SK-N-SH (cell line): ENCODE data around the gene RAPGEF1.

ENCODE experiments used
- EZH2phosphoT487 ChIP-seq: fragments of 200-600 bp; sonication (generic); IDR thresholded peaks from 2 replicates; pipeline ENCODE4 v1.6.1; 2017; ENCODE audit warnings: low read depth, mixed run types, mild to moderate bottlenecking, antibody characterized with exemption, moderate library complexity, borderline replicate concordance
- JUND ChIP-seq: IDR thresholded peaks from 2 replicates; pipeline ENCODE4 v1.4.0; 2012
- MAX ChIP-seq: IDR thresholded peaks from 2 replicates; pipeline ENCODE4 v1.4.0; 2012; ENCODE audit warnings: low read depth
- MEF2A ChIP-seq: IDR thresholded peaks from 2 replicates; pipeline ENCODE4 v1.4.0; 2012; ENCODE audit warnings: low read depth, borderline replicate concordance
- POLR2AphosphoS5 ChIP-seq: IDR thresholded peaks from 2 replicates; pipeline ENCODE4 v1.6.1; 2012; ENCODE audit warnings: low read depth, low read length
- RAD21 ChIP-seq: IDR thresholded peaks from 2 replicates; pipeline ENCODE4 v1.6.1; 2012; ENCODE audit warnings: mild to moderate bottlenecking, low read length
- REST ChIP-seq: IDR thresholded peaks from 2 replicates; pipeline ENCODE4 v1.6.1; 2012; ENCODE audit warnings: mild to moderate bottlenecking, low read depth, low read length, moderate library complexity
- RFX5 ChIP-seq: IDR thresholded peaks from 2 replicates; pipeline ENCODE4 v1.6.1; 2012; ENCODE audit warnings: mild to moderate bottlenecking, improper control_type of control experiment, low read length
- TAF1 ChIP-seq: IDR thresholded peaks from 2 replicates; pipeline ENCODE4 v1.6.1; 2012; ENCODE audit warnings: low read depth, mild to moderate bottlenecking, low read length, moderate library complexity, borderline replicate concordance
- TCF12 ChIP-seq: IDR thresholded peaks from 2 replicates; pipeline ENCODE4 v1.4.0; 2012
- YY1 ChIP-seq: IDR thresholded peaks from 2 replicates; pipeline ENCODE4 v1.4.0; 2012; ENCODE audit warnings: low read depth, mild to moderate bottlenecking
- TF ChIP-seq, protein P1 (sequence below): fragments of 200-600 bp; sonication (generic); IDR thresholded peaks from 2 replicates; pipeline ENCODE4 v1.6.1; 2017; ENCODE audit warnings: antibody characterized with exemption, mild to moderate bottlenecking, moderate library complexity
- TF ChIP-seq, protein P2 (sequence below): IDR thresholded peaks from 2 replicates; pipeline ENCODE4 v1.4.0; 2012; ENCODE audit warnings: low read depth, borderline replicate concordance
- TF ChIP-seq, protein P3 (sequence below): IDR thresholded peaks from 2 replicates; pipeline ENCODE4; 2012

DNA sequence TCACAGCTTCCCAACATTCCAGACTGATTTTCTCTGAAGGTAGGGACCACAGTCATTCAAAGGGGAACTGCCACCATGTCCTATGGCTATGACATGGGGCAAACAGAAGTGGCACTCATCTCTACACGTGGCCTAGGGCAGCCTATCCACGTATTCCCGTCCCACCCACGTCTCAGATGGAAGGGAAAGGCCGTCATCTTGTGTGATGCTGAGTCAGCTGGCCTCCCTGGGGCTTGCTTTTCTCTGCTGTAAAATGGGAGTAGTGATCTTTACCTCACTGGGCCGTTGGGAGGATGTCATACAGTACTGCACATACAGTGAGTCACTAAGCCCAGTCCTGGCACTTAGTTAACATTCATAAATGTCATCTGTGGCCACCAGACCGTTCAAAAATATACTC is 72.3 kb downstream of the RAPGEF1 start:
- TF ChIP-seq EZH2phosphoT487 (no peak), POLR2AphosphoS5 (no peak), TCF12 (no peak), MAX (no peak), TAF1 (no peak), MEF2A (no peak), RAD21 (no peak), YY1 (no peak), RFX5 (no peak), REST (no peak), JUND (no peak)
- TF ChIP-seq, protein P1, sequence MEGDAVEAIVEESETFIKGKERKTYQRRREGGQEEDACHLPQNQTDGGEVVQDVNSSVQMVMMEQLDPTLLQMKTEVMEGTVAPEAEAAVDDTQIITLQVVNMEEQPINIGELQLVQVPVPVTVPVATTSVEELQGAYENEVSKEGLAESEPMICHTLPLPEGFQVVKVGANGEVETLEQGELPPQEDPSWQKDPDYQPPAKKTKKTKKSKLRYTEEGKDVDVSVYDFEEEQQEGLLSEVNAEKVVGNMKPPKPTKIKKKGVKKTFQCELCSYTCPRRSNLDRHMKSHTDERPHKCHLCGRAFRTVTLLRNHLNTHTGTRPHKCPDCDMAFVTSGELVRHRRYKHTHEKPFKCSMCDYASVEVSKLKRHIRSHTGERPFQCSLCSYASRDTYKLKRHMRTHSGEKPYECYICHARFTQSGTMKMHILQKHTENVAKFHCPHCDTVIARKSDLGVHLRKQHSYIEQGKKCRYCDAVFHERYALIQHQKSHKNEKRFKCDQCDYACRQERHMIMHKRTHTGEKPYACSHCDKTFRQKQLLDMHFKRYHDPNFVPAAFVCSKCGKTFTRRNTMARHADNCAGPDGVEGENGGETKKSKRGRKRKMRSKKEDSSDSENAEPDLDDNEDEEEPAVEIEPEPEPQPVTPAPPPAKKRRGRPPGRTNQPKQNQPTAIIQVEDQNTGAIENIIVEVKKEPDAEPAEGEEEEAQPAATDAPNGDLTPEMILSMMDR = no peak
- TF ChIP-seq, protein P2, sequence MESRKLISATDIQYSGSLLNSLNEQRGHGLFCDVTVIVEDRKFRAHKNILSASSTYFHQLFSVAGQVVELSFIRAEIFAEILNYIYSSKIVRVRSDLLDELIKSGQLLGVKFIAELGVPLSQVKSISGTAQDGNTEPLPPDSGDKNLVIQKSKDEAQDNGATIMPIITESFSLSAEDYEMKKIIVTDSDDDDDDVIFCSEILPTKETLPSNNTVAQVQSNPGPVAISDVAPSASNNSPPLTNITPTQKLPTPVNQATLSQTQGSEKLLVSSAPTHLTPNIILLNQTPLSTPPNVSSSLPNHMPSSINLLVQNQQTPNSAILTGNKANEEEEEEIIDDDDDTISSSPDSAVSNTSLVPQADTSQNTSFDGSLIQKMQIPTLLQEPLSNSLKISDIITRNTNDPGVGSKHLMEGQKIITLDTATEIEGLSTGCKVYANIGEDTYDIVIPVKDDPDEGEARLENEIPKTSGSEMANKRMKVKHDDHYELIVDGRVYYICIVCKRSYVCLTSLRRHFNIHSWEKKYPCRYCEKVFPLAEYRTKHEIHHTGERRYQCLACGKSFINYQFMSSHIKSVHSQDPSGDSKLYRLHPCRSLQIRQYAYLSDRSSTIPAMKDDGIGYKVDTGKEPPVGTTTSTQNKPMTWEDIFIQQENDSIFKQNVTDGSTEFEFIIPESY = no peak
- TF ChIP-seq, protein P3, sequence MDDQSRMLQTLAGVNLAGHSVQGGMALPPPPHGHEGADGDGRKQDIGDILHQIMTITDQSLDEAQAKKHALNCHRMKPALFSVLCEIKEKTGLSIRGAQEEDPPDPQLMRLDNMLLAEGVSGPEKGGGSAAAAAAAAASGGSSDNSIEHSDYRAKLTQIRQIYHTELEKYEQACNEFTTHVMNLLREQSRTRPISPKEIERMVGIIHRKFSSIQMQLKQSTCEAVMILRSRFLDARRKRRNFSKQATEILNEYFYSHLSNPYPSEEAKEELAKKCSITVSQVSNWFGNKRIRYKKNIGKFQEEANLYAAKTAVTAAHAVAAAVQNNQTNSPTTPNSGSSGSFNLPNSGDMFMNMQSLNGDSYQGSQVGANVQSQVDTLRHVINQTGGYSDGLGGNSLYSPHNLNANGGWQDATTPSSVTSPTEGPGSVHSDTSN = no peak
